ENCODE data around the gene WNK3. TPM values are rescaled to one million over a fixed set of nuclear protein-coding genes. Genes with fewer than 3 reads are reported as not detected.

Gene WNK3
- polyA plus RNA-seq, 1 donor (not counting 4 experiments of a cell fraction or from before 2014, with no cell fraction given): 0.26 TPM

GRCh38 chrX:54194982-54195588 is 162.8 kb downstream of the WNK3 start:
- no peak for TF ChIP-seq EZH2 (IDR thresholded peaks at IDR 0.05; ENCODE audit: low read length)
- TF ChIP-seq CTCF (optimal IDR thresholded peaks at IDR 0.05 in 1 of 3, IDR thresholded peaks at IDR 0.05 in 1 of 3, conservative IDR thresholded peaks at IDR 0.05 in 1 of 3; ENCODE audit: extremely low read depth in 1 of 3, insufficient read depth in 2 of 3, low read length in 3 of 3): no peak
- no peak for FAIRE-seq
- H4K20me1 ChIP-seq (ENCODE audit: control insufficient read depth, extremely low read depth, insufficient read depth, low read length): no peaks in the 10 kb centered on the region

GRCh38 chrX:54193085-54193821 is 164.6 kb downstream of the WNK3 start:
- H4K20me1 ChIP-seq (ENCODE audit: control insufficient read depth, extremely low read depth, insufficient read depth, low read length): no peaks in the 10 kb centered on the region
- TF ChIP-seq EZH2 (IDR thresholded peaks at IDR 0.05; ENCODE audit: low read length) (no peak), CTCF (optimal IDR thresholded peaks at IDR 0.05 in 1 of 3, IDR thresholded peaks at IDR 0.05 in 1 of 3, conservative IDR thresholded peaks at IDR 0.05 in 1 of 3; ENCODE audit: extremely low read depth in 1 of 3, insufficient read depth in 2 of 3, low read length in 3 of 3) (no peak)
- H3K4me1 ChIP-seq (ENCODE audit: control insufficient read depth, extremely low read depth, insufficient read depth, low read length): no peaks in the 10 kb centered on the region
- FAIRE-seq: no peak
- H3K27ac ChIP-seq (ENCODE audit: control insufficient read depth, insufficient read depth, low read length): no peak overlapping the region
- no peaks in the 10 kb centered on the region for H3K79me2 ChIP-seq (ENCODE audit: control insufficient read depth, insufficient read depth, low read length)
- no peaks in the 10 kb centered on the region for H3K9me3 ChIP-seq (ENCODE audit: control insufficient read depth, low read depth, low read length)
- H3K4me3 ChIP-seq (ENCODE audit: control insufficient read depth in 2 of 3, extremely low read depth in 1 of 3, insufficient read depth in 2 of 3, low read depth in 1 of 3, low read length in 3 of 3): no peak overlapping the region
- no peak overlapping the region for H3K4me2 ChIP-seq (ENCODE audit: control insufficient read depth, extremely low read depth, insufficient read depth, low read depth, low read length)
- H3K27me3 ChIP-seq (ENCODE audit: control insufficient read depth, extremely low read depth, insufficient read depth, low read length): no peaks in the 10 kb centered on the region
- H3K9me1 ChIP-seq (ENCODE audit: control insufficient read depth, extremely low read depth, insufficient read depth, low read length): no peaks in the 10 kb centered on the region
- no peak for DNase-seq (ENCODE audit: low read depth, low spot score)
- H3K9ac ChIP-seq (ENCODE audit: control insufficient read depth, extremely low read depth, insufficient read depth, low read length): no peak overlapping the region
- dilution Hi-C loops (cut with MboI; ENCODE audit: extremely low pct_ligation_motif_present, low sequenced_read_pairs): no loop called here
- no peak overlapping the region for H2AFZ ChIP-seq (ENCODE audit: control insufficient read depth, low read length)
- H3K36me3 ChIP-seq (ENCODE audit: control insufficient read depth in 2 of 2, extremely low read depth in 1 of 2, insufficient read depth in 2 of 2, low read length in 2 of 2): no peaks in the 10 kb centered on the region

More at GRCh38 chrX:54194982-54195588, 162.8 kb downstream of the WNK3 start:
- Histone ChIP-seq H3K9me1 (ENCODE audit: control insufficient read depth, extremely low read depth, insufficient read depth, low read length) (no peaks in the 10 kb centered on the region), H3K9ac (ENCODE audit: control insufficient read depth, extremely low read depth, insufficient read depth, low read length) (no peak overlapping the region), H3K36me3 (ENCODE audit: control insufficient read depth in 2 of 2, extremely low read depth in 1 of 2, insufficient read depth in 2 of 2, low read length in 2 of 2) (no peaks in the 10 kb centered on the region), H3K4me3 (ENCODE audit: control insufficient read depth in 2 of 3, extremely low read depth in 1 of 3, insufficient read depth in 2 of 3, low read depth in 1 of 3, low read length in 3 of 3) (no peak overlapping the region), H3K27ac (ENCODE audit: control insufficient read depth, insufficient read depth, low read length) (no peak overlapping the region), H3K4me2 (ENCODE audit: control insufficient read depth, extremely low read depth, insufficient read depth, low read depth, low read length) (no peak overlapping the region), H3K79me2 (ENCODE audit: control insufficient read depth, insufficient read depth, low read length) (no peaks in the 10 kb centered on the region), H2AFZ (ENCODE audit: control insufficient read depth, low read length) (no peak overlapping the region), H3K9me3 (ENCODE audit: control insufficient read depth, low read depth, low read length) (no peaks in the 10 kb centered on the region), H3K27me3 (ENCODE audit: control insufficient read depth, extremely low read depth, insufficient read depth, low read length) (no peaks in the 10 kb centered on the region), H3K4me1 (ENCODE audit: control insufficient read depth, extremely low read depth, insufficient read depth, low read length) (no peaks in the 10 kb centered on the region)
- dilution Hi-C loops (cut with MboI; ENCODE audit: extremely low pct_ligation_motif_present, low sequenced_read_pairs): no loop called here
- no peak for DNase-seq (ENCODE audit: low read depth, low spot score)
